Hematopoietic multipotent progenitor cell (in vitro differentiated cells): ENCODE data around the gene FOXG1. TPM values are rescaled to one million over a fixed set of nuclear protein-coding genes. Genes with fewer than 3 reads are reported as not detected.

ENCODE experiments used
- DNase-seq, 3 donors: peaks; one replicate each; pipeline ENCODE4 v3.0.0-alpha.2; 2011 to 2015; ENCODE audit warnings: low read depth in 2 of 3, low spot score in 2 of 3
- total RNA-seq: library from RNA; depleted of rRNA; stranded (reverse); fragments of >200 nt; gene quantifications from one replicate; pipeline ENCODE4 v1.2.3, GENCODE V29; 2012

The FOXG1 gene
- total RNA-seq, 1 donor = not detected

DNA sequence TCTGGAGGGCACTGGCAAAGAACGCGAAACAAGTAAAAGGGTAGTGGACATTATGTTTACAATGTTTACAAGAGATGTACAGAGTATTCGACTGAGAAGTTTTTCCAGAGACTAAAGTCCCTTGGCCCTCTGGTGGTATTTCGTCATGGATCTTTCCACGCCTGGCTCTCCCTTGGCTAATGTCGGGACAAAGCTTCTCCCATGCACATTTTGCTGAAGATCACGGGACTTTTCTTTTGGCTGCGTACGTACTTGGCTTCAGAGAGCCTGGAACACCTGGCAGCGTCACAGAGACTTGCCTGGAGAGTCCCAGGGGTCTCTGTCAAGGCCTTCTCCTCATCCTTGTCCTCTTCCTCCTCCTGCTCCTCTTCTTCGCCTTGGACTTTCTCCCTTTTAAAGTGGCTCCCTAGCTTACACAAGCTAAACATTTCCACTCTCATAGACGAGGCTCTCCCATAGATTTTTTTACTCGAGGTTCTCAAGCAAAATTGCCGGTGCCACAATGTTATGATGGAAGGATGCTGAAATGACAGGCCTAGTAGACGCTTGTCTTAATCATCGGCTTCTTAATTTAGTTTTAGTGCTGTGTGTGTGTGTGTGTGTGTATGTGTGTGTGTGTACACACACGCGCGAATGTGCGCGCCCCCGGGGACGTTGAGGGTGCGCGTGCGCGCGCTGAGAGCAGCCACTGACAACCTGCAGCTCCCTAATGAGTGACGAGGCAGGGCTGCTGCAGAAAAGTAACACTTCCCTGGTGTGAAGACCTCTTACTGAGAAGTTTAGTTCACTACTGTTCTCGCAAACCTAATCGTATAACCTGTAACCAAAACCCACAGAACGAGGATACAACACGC lies 4.9 kb upstream of the FOXG1 start:
- no peak for DNase-seq

DNA sequence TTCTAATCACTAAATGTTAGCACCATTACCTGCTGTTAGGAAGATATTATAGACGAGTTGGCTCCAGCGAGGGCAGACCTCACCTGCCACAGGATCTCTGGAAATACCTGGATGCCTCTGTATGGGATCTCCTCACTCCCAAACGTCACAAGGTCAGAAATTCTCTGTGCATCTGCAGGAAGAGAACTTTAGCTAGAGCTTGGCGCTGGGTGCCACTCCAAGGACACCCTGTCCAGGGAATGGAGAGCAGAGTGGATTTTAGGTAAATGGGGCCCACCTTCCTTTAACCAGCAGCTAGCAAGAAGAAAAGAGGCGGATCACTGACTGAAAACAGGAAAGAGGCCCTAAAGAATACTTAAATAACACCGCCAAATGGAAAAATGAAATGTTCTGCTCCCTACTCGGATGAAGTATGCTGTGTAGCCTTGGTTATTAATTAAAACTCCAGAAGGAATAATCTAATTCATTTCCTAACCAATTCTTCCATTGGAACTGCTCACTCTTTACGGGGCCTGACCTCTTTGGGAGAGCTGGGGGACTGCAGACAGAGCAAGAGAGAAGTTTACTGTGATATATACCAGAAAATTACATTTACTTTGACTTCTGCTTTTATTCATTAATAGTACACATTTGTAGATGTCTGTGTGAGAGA lies 4.2 kb upstream of the FOXG1 start:
- no peak for DNase-seq

DNA sequence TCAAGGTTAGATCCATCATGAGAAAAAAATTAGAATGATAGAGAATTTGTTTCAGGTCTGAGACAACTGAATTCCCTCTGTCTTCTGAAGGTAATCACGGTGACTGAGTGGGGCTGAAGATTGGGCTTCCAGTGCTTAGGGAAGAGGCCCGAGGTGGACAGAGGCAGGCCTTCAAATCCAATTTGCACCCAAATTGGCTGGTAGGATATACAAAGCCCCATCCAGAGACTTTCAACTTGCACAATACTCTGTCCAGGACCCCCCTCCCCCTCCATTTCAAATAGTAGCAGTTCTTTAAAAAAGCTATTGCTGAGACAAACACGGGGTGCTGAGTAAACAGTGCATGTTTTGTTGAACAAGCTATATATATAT lies 3.6 kb upstream of the FOXG1 start:
- DNase-seq = no peak

DNA sequence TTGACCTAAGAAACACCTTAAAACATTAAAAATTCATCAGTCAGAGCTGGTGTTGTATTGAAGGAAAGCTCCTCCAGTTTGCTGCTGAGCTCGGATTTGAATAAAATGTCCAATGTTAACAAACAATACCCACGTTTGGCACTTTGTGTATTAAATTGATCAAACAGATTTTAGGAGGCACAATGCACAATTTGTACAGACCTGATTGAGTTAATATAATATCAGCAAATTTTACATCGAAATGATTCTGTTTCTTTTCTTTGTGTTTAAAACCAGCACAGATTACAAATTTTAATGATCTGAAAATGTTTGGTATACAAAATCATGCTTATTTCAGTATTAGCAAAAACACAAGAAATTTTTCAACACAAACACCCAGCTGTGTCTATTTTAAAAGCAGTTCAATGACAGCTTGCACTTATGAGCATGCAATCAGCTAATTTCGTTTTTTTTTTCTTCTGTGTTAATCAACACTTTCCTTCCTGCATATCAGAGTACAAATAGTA lies 2.8 kb upstream of the FOXG1 start:
- DNase-seq = no peak

GRCh38 chr14:28764257-28765160 lies 2.1 kb upstream of the FOXG1 start:
- no peak for DNase-seq

- no peak for DNase-seq
These were observed 1.3 kb upstream of the FOXG1 start for GRCh38 chr14:28765169-28765830.

- no peak for DNase-seq
These were observed 637 bp upstream of the FOXG1 start for GRCh38 chr14:28765831-28766468.

- no peak for DNase-seq
These were observed 654 bp downstream of the FOXG1 start for GRCh38 chr14:28767030-28767852.

DNA sequence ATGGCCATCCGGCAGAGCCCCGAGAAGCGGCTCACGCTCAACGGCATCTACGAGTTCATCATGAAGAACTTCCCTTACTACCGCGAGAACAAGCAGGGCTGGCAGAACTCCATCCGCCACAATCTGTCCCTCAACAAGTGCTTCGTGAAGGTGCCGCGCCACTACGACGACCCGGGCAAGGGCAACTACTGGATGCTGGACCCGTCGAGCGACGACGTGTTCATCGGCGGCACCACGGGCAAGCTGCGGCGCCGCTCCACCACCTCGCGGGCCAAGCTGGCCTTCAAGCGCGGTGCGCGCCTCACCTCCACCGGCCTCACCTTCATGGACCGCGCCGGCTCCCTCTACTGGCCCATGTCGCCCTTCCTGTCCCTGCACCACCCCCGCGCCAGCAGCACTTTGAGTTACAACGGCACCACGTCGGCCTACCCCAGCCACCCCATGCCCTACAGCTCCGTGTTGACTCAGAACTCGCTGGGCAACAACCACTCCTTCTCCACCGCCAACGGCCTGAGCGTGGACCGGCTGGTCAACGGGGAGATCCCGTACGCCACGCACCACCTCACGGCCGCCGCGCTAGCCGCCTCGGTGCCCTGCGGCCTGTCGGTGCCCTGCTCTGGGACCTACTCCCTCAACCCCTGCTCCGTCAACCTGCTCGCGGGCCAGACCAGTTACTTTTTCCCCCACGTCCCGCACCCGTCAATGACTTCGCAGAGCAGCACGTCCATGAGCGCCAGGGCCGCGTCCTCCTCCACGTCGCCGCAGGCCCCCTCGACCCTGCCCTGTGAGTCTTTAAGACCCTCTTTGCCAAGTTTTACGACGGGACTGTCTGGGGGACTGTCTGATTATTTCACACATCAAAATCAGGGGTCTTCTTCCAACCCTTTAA lies 1.5 kb downstream of the FOXG1 start:
- DNase-seq = no peak

GRCh38 chr14:28769276-28769880 lies 2.8 kb downstream of the FOXG1 start:
- no peak for DNase-seq

- DNase-seq = no peak
These were observed 3.5 kb downstream of the FOXG1 start for GRCh38 chr14:28770061-28770460.

GRCh38 chr14:28770630-28771029 lies 4.0 kb downstream of the FOXG1 start:
- no peak for DNase-seq

DNA sequence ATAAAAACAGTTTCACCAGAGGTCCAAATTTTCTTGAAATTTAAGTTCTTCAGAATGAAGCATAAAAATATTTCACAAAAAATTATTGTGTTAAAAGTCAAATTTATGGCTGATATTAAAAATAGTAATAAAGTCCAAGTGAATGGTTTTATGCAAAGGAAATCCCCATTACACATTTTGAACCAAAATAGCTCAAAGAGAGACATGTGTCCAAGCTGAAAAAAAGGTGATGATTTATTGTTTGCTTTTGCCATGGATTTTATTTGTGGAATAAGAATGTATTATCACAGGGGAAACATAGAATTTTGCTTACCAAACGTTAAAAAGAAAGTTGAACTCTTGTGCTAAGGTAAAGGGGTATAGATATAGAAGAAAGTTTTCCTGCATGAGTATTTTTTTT lies 4.6 kb downstream of the FOXG1 start:
- no peak for DNase-seq

GRCh38 chr14:28772613-28773012 lies 6.0 kb downstream of the FOXG1 start:
- DNase-seq = no peak

- no peak for DNase-seq
These were observed 6.6 kb downstream of the FOXG1 start for GRCh38 chr14:28773176-28773575.

- DNase-seq = no peak
These were observed 7.5 kb downstream of the FOXG1 start for GRCh38 chr14:28773861-28774691.
